H1 (cell line): ENCODE measurements around the gene IL32. TPM values are rescaled to one million over a fixed set of nuclear protein-coding genes. Genes with fewer than 3 reads are reported as not detected.
A peak's percentile ranks its signal among the peaks of the same experiment; 100 is the strongest.

Experiments used
- ASH2L ChIP-seq: fragments of 200-600, 300-600 bp; sonication (generic); IDR thresholded peaks from one replicate; pipeline ENCODE4 v1.7.1; 2017; ENCODE audit warnings: low read length
- ATF3 ChIP-seq: IDR thresholded peaks from 2 replicates; pipeline ENCODE4 v1.6.1; 2011; ENCODE audit warnings: low read depth, mild to moderate bottlenecking, low read length; ENCODE audit not compliant: insufficient read depth
- BCL11A ChIP-seq, 2 experiments: IDR thresholded peaks; one replicate each; pipeline ENCODE4 v1.6.1; 2011; ENCODE audit warnings: low read depth in 2 of 2, low read length in 2 of 2, mild to moderate bottlenecking in 2 of 2
- CBX8 ChIP-seq: fragments of 300-800, 300-1000 bp; sonication (generic); IDR thresholded peaks from 2 replicates; pipeline ENCODE4 v1.7.1; 2016; ENCODE audit warnings: low read depth, low read length, borderline replicate concordance
- CHD1 ChIP-seq: IDR thresholded peaks from 2 replicates; pipeline ENCODE4 v1.6.1; 2012; ENCODE audit warnings: low read depth, low read length, improper control_type of control experiment
- EP300 ChIP-seq, 2 experiments: IDR thresholded peaks; 1 replicate in 1 of 2; 2 replicates in 1 of 2; pipeline ENCODE4 v1.6.1; 2011 to 2012; ENCODE audit warnings: low read depth in 2 of 2, low read length in 2 of 2, mild to moderate bottlenecking in 2 of 2, borderline replicate concordance in 1 of 2, inconsistent platforms in 1 of 2, moderate library complexity in 1 of 2
- HDAC2 ChIP-seq, 2 experiments: fragments of 300-600 bp in 1 of 2; sonication (generic) in 1 of 2; IDR thresholded peaks; 2 replicates each; pipeline ENCODE4 v1.6.1; 2011 to 2012; ENCODE audit warnings: low read depth in 2 of 2, low read length in 2 of 2, mild to moderate bottlenecking in 2 of 2, moderate library complexity in 2 of 2, borderline replicate concordance in 1 of 2, inconsistent platforms in 1 of 2
- JUND ChIP-seq: IDR thresholded peaks from 2 replicates; pipeline ENCODE4 v1.6.1; 2011; ENCODE audit warnings: mild to moderate bottlenecking, improper control_type of control experiment, low read length
- KDM4A ChIP-seq: IDR thresholded peaks from one replicate; pipeline ENCODE4 v1.7.1; 2012; ENCODE audit warnings: low read depth, mild to moderate bottlenecking, moderate library complexity, low read length, inconsistent platforms; ENCODE audit not compliant: severe bottlenecking
- KDM5A ChIP-seq: fragments of 200-600 bp; IDR thresholded peaks from 2 replicates; pipeline ENCODE4 v1.7.1; 2012; ENCODE audit warnings: mild to moderate bottlenecking, low read length, inconsistent platforms, mixed read lengths
- MAFK ChIP-seq: IDR thresholded peaks from 2 replicates; pipeline ENCODE4 v1.6.1; 2012; ENCODE audit warnings: low read depth, mild to moderate bottlenecking, improper control_type of control experiment, low read length
- PHF8 ChIP-seq: fragments of 200-600 bp; sonication (generic); conservative IDR thresholded peaks from 2 replicates; pipeline ENCODE4 v1.7.1; 2012; ENCODE audit warnings: low read depth, mild to moderate bottlenecking, inconsistent platforms, low read length, moderate library complexity
- POLR2A ChIP-seq, 2 experiments: IDR thresholded peaks; 1 replicate in 1 of 2; 2 replicates in 1 of 2; pipeline ENCODE4 v1.6.1; 2011; ENCODE audit warnings: low read depth in 2 of 2, low read length in 2 of 2, mild to moderate bottlenecking in 2 of 2; ENCODE audit errors: control extremely low read depth in 1 of 2
- POLR2AphosphoS5 ChIP-seq: IDR thresholded peaks from 2 replicates; pipeline ENCODE4 v1.6.1; 2011; ENCODE audit warnings: low read depth, low read length
- RAD21 ChIP-seq, 2 experiments: IDR thresholded peaks in 1 of 2; conservative IDR thresholded peaks in 1 of 2; 2 replicates each; pipeline ENCODE4 v1.6.1; 2011; ENCODE audit warnings: low read depth in 2 of 2, low read length in 2 of 2, improper control_type of control experiment in 1 of 2, inconsistent platforms in 1 of 2, mild to moderate bottlenecking in 1 of 2, moderate library complexity in 1 of 2
- RBBP5 ChIP-seq: IDR thresholded peaks from 2 replicates; pipeline ENCODE4 v1.7.1; 2012; ENCODE audit warnings: low read depth, mild to moderate bottlenecking, inconsistent platforms, low read length, moderate library complexity, borderline replicate concordance
- RFX5 ChIP-seq: IDR thresholded peaks from 2 replicates; pipeline ENCODE4 v1.6.1; 2011; ENCODE audit warnings: low read depth, low read length, improper control_type of control experiment, borderline replicate concordance
- RXRA ChIP-seq: IDR thresholded peaks from 2 replicates; pipeline ENCODE4 v1.6.1; 2011; ENCODE audit warnings: low read depth, mild to moderate bottlenecking, low read length, moderate library complexity; ENCODE audit not compliant: insufficient read depth
- SAP30 ChIP-seq: fragments of 300-600 bp; sonication (generic); IDR thresholded peaks from 2 replicates; pipeline ENCODE4 v1.7.1; 2012; ENCODE audit warnings: low read length, moderate library complexity, mild to moderate bottlenecking, inconsistent platforms; ENCODE audit not compliant: insufficient read depth, insufficient replicate concordance
- SIRT6 ChIP-seq: IDR thresholded peaks from one replicate; pipeline ENCODE4 v1.7.1; 2012; ENCODE audit warnings: low read length, inconsistent platforms
- SP4 ChIP-seq: IDR thresholded peaks from 2 replicates; pipeline ENCODE4 v1.6.1; 2012; ENCODE audit warnings: low read length, inconsistent platforms
- USF2 ChIP-seq: IDR thresholded peaks from 2 replicates; pipeline ENCODE4 v1.6.1; 2011; ENCODE audit warnings: low read length, improper control_type of control experiment
- ZNF274 ChIP-seq: IDR thresholded peaks from 2 replicates; pipeline ENCODE4 v1.7.0; 2012; ENCODE audit warnings: low read length, borderline replicate concordance; ENCODE audit errors: extremely low read depth
- polyA plus RNA-seq, 7 experiments: library from polyadenylated mRNA; depleted of rRNA in 3 of 7; stranded (reverse) in 5 of 7; unstranded in 2 of 7; fragments of >200 nt in 5 of 7; fragments of 200-250 nt in 2 of 7; gene quantifications; 1 replicate in 5 of 7; 2 replicates in 1 of 7; 4 replicates in 1 of 7; pipeline versions ENCODE4 v1.2.1 to v1.2.3, GENCODE V29; 2011 to 2013; ENCODE audit warnings: missing spikeins in 2 of 7, mixed read lengths in 2 of 7
- total RNA-seq: library from RNA; stranded (reverse); fragmentation: NEBNext Ultra II Directional; extraction: Animal tissue kit (Norgen Biotek cat#: 25700); gene quantifications from 2 replicates; pipeline ENCODE4 v1.2.1, GENCODE V29; 2021

IL32 gene
- total and polyA plus RNA-seq, 2 of the 8 experiments (the other 6 are each of a cell fraction or from before 2014, with no cell fraction given) = 2.7 to 5.0 TPM

- no peak for TF ChIP-seq SIRT6
- TF ChIP-seq HDAC2 (IDR thresholded peaks at IDR 0.05; ENCODE audit: borderline replicate concordance in 1 of 2, low read depth in 2 of 2, low read length in 2 of 2) = no peak
- TF ChIP-seq PHF8 = peak; percentile 97
- TF ChIP-seq CHD1 = no peak
- TF ChIP-seq ASH2L = peak; percentile 68
- TF ChIP-seq JUND = peak; percentile 93
- TF ChIP-seq RBBP5 = no peak
- peak in 1 of 2 experiments; percentile 73; a peak in 1 of 3 replicates for TF ChIP-seq EP300 (IDR thresholded peaks at IDR 0.05; ENCODE audit: borderline replicate concordance in 1 of 2, low read depth in 2 of 2, low read length in 2 of 2)
- no peak for TF ChIP-seq BCL11A (IDR thresholded peaks at IDR 0.05; ENCODE audit: low read depth in 2 of 2, low read length in 2 of 2)
- no peak for TF ChIP-seq KDM5A
- peak; percentile 72 to 81 for TF ChIP-seq RAD21 (IDR thresholded peaks at IDR 0.05 in 1 of 2, conservative IDR thresholded peaks at IDR 0.05 in 1 of 2; ENCODE audit: low read depth in 2 of 2, low read length in 2 of 2)
- no peak for TF ChIP-seq CBX8
- TF ChIP-seq SP4 = peak; percentile 85
- TF ChIP-seq RFX5 = no peak
- no peak for TF ChIP-seq MAFK
- no peak for TF ChIP-seq ATF3
- no peak for TF ChIP-seq KDM4A
- TF ChIP-seq ZNF274 = no peak
- peak; percentile 98 for TF ChIP-seq POLR2AphosphoS5
- peak; percentile 98 to 99 for TF ChIP-seq POLR2A (IDR thresholded peaks at IDR 0.05; ENCODE audit: control extremely low read depth in 1 of 2, low read depth in 2 of 2, low read length in 2 of 2)
- TF ChIP-seq RXRA = no peak
- no peak for TF ChIP-seq SAP30
- TF ChIP-seq USF2 = no peak
Observed at GRCh38 chr16:3017794-3018506, 47.5 kb upstream of the IL32 start, which contains the start of gene CLDN6 (continued).
